Fibroblast of lung (primary cell): ENCODE results near the gene ARSG.

Source experiments
- CTCF ChIP-seq, 2 donors: IDR thresholded peaks in 1 of 2; conservative IDR thresholded peaks in 1 of 2; 1 replicate in 1 of 2; 2 replicates in 1 of 2; pipeline ENCODE4 v1.5.1; 2011 to 2012; ENCODE audit warnings: low read length in 2 of 2, control low read depth in 1 of 2, inconsistent platforms in 1 of 2, low read depth in 1 of 2, mild to moderate bottlenecking in 1 of 2
- EZH2 ChIP-seq: IDR thresholded peaks from 2 replicates; pipeline ENCODE4 v1.5.1; 2012; ENCODE audit warnings: low read length, control low read depth, mild to moderate bottlenecking; ENCODE audit errors: missing control alignments

- no peak for TF ChIP-seq CTCF (conservative IDR thresholded peaks at IDR 0.05 in 1 of 2, IDR thresholded peaks at IDR 0.05 in 1 of 2; ENCODE audit: low read depth in 1 of 2, low read length in 2 of 2)
- no peak for TF ChIP-seq EZH2
Measured at GRCh38 chr17:68349157-68349556, 57.9 kb downstream of the ARSG start.
